ENCODE measurements around the gene IGSF5. TPM values are rescaled to one million over a fixed set of nuclear protein-coding genes. Genes with fewer than 3 reads are reported as not detected.

Gene IGSF5
- total and polyA plus RNA-seq, 2 of the 4 experiments (the other 2 are of a cell fraction) = not detected

DNA sequence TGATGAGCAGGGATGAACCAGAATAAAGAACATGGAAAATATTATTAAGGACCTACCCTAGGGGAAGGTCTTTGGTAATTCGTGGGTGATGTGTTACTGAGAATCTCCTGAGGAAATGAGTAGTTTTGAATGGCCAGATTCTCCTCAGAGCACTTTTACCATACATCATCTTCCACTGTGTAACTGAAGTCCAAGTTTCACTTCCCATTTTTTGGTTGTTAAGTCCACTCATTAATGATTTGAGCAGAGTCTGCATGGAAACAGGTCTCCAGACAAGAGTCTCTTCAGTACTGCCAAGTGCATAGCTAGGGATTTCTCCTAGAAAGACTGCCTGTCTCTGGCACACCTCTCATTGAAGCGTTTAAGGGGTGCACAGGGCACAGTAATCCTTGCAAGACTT, 73.6 kb downstream of the IGSF5 start:
- Histone ChIP-seq H3K4me2 (ENCODE audit: low read depth, low read length) (no peak overlapping the region), H3K23ac (ENCODE audit: low read depth, low read length) (no peak overlapping the region), H3K9me3 (ENCODE audit: control insufficient read depth, insufficient read depth, low read length) (peaks cover 8% of the 10 kb centered on the region), H2AFZ (replicated peaks; ENCODE audit: low read length, poor library complexity) (no peak overlapping the region), H3K9ac (ENCODE audit: low read depth, low read length) (no peak overlapping the region), H3K4ac (ENCODE audit: low read depth, low read length) (no peak overlapping the region), H3K9me1 (ENCODE audit: insufficient read depth, low read length) (no peaks in the 10 kb centered on the region), H3K27ac (ENCODE audit: insufficient read depth, low read length) (no peak overlapping the region), H2BK5ac (ENCODE audit: low read depth, low read length, poor library complexity, severe bottlenecking) (no peak overlapping the region), H3K27me3 (ENCODE audit: control insufficient read depth, insufficient read depth, low read length) (no peaks in the 10 kb centered on the region), H4K8ac (ENCODE audit: low read depth in 2 of 2, low read length in 2 of 2) (no peak overlapping the region), H3K36me3 (ENCODE audit: control insufficient read depth, insufficient read depth, low read length) (no peaks in the 10 kb centered on the region), H3K79me1 (ENCODE audit: low read depth in 1 of 2, low read length in 2 of 2) (no peaks in the 10 kb centered on the region), H3K4me3 (ENCODE audit: insufficient read depth, low read depth, low read length) (no peak overlapping the region), H4K91ac (ENCODE audit: insufficient read depth, low read depth, low read length) (no peak overlapping the region), H3K14ac (replicated peaks; ENCODE audit: low read depth, low read length) (no peak overlapping the region), H2BK120ac (ENCODE audit: low read depth, low read length) (no peak overlapping the region), H2BK15ac (ENCODE audit: low read depth, low read length) (no peak overlapping the region), H3K18ac (ENCODE audit: low read depth, low read length) (no peak overlapping the region), H2AK9ac (replicated peaks; ENCODE audit: low read depth, low read length, poor library complexity) (no peak overlapping the region), H2BK20ac (ENCODE audit: low read depth, low read length) (no peak overlapping the region), H3K56ac (ENCODE audit: extremely low read depth, insufficient read depth, low read length) (no peak overlapping the region), H3K4me1 (ENCODE audit: control insufficient read depth, insufficient read depth, low read length) (no peaks in the 10 kb centered on the region), H4K20me1 (ENCODE audit: insufficient read depth, low read length) (no peaks in the 10 kb centered on the region), H2AK5ac (ENCODE audit: low read depth, low read length) (no peak overlapping the region), H4K5ac (ENCODE audit: low read depth, low read length) (no peak overlapping the region)
- no peak for ATAC-seq (ENCODE audit: low read depth)
- in situ Hi-C loops (cut with MboI; ENCODE audit: low sequenced_read_pairs) = no loop called here
- BruUV-seq (replicated peaks) = no TSS peak
- CTCF ChIA-PET = no interaction called here
- no peak for DNase-seq
- dilution Hi-C loops (cut with HindIII; ENCODE audit: low sequenced_read_pairs, unreplicated experiment) = no loop called here
- 17% methylated on average over 1 of the region's 2 CpGs; no CpG with 5 or more reads in 1 of the 2 experiments for WGBS, 2 experiments (ENCODE audit: extremely low coverage in 2 of 2, insufficient read length in 1 of 2)
- intact Hi-C loops (cut with micrococcal nuclease) = no loop called here
- POLR2A ChIA-PET (ENCODE audit: unreplicated experiment) = no interaction called here
- no peak for TF ChIP-seq NFE2L2 (IDR thresholded peaks at IDR 0.05; ENCODE audit: low read depth, low read length)
- no peak for TF ChIP-seq POLR2A (IDR thresholded peaks at IDR 0.05; ENCODE audit: low read depth, low read length)
- TF ChIP-seq RFX5 (IDR thresholded peaks at IDR 0.05; ENCODE audit: low read depth, low read length) = no peak

Measured in IMR-90 (cell line).